Measurements from ENCODE around the gene GRM7.

Gene GRM7

GRCh38 chr3:7322957-7323669, 462.2 kb downstream of the GRM7 start:
- no peak for DNase-seq

- DNase-seq: no peak
These were observed 467.4 kb downstream of the GRM7 start for GRCh38 chr3:7328339-7328738.

GRCh38 chr3:7332696-7333095, 471.8 kb downstream of the GRM7 start:
- DNase-seq: no peak

- DNase-seq: no peak
These were observed 472.2 kb downstream of the GRM7 start for GRCh38 chr3:7333125-7333524.

GRCh38 chr3:7340795-7341194, 479.9 kb downstream of the GRM7 start:
- no peak for DNase-seq

GRCh38 chr3:7346364-7346763, 485.4 kb downstream of the GRM7 start:
- no peak for DNase-seq

GRCh38 chr3:7357101-7357500, 496.2 kb downstream of the GRM7 start:
- DNase-seq: no peak

GRCh38 chr3:7367968-7368367, 507.1 kb downstream of the GRM7 start:
- DNase-seq: no peak

- DNase-seq: no peak
These were observed 507.7 kb downstream of the GRM7 start for GRCh38 chr3:7368597-7368996.

GRCh38 chr3:7371693-7372572, 511.0 kb downstream of the GRM7 start:
- DNase-seq: no peak

GRCh38 chr3:7377103-7377502, 516.2 kb downstream of the GRM7 start:
- DNase-seq: no peak

GRCh38 chr3:7381741-7382140, 520.8 kb downstream of the GRM7 start:
- DNase-seq: no peak

GRCh38 chr3:7382293-7383010, 521.5 kb downstream of the GRM7 start:
- DNase-seq: no peak

- no peak for DNase-seq
These were observed 524.7 kb downstream of the GRM7 start for GRCh38 chr3:7385635-7386034.

GRCh38 chr3:7388026-7388425, 527.1 kb downstream of the GRM7 start:
- no peak for DNase-seq

GRCh38 chr3:7392206-7392605, 531.3 kb downstream of the GRM7 start:
- no peak for DNase-seq

GRCh38 chr3:7393944-7394605, 533.2 kb downstream of the GRM7 start:
- DNase-seq: no peak

- DNase-seq: no peak
These were observed 535.6 kb downstream of the GRM7 start for GRCh38 chr3:7396534-7396933.

- DNase-seq: no peak
These were observed 536.2 kb downstream of the GRM7 start for GRCh38 chr3:7397097-7397496.

- DNase-seq: no peak
These were observed 539.4 kb downstream of the GRM7 start for GRCh38 chr3:7400360-7400759.

GRCh38 chr3:7401418-7401817, 540.5 kb downstream of the GRM7 start:
- no peak for DNase-seq

GRCh38 chr3:7407107-7407506, 546.2 kb downstream of the GRM7 start:
- no peak for DNase-seq

GRCh38 chr3:7410782-7411181, 549.9 kb downstream of the GRM7 start:
- no peak for DNase-seq
